GM19193 (cell line): Measurements from ENCODE around the gene TRIM66.

Experiments
- POLR2A ChIP-seq: IDR thresholded peaks from 4 replicates; pipeline ENCODE4 v1.6.1; 2011; ENCODE audit not compliant: insufficient read depth, insufficient read length; ENCODE audit errors: extremely low read depth

Gene TRIM66

DNA sequence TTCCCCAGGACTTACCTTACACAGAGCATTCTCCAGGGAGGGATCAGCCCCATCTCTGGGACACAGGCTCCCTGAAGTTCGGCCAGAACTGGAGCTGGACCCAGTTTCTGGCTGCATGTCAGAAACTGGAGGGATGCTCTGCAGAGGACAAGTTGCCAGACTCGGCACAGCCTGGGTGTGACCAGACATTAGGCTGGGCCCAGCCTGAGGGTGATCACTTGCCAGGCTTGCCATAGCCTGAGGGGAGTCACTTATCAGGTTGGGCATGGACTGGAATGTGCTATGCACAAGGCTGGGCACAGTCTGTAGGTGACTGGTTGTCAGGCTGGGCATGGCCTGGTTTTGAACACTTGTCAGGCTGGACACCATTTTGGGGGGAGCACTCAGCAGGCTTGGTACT lies 57.8 kb downstream of the TRIM66 start:
- TF ChIP-seq POLR2A = no peak

DNA sequence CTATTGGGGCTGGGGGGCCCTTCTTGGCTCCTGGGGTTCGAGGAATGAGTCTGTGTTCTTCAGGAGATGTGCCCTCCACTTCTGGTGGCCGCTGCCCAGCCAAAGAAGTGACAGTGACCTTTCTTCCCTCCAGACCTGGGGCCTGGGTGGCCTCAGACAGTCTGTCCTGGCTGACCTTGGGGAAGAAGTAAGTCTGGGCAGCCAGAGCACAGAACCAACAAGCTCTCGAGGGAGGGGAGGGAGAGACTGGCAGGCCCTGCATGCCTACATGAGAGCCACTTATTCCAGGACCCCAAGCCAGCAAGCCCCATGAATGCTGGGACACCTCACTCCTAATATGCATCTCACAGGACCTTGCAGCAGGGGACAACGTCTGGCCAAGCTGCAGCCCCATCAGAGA lies 61.3 kb downstream of the TRIM66 start:
- TF ChIP-seq POLR2A = no peak

DNA sequence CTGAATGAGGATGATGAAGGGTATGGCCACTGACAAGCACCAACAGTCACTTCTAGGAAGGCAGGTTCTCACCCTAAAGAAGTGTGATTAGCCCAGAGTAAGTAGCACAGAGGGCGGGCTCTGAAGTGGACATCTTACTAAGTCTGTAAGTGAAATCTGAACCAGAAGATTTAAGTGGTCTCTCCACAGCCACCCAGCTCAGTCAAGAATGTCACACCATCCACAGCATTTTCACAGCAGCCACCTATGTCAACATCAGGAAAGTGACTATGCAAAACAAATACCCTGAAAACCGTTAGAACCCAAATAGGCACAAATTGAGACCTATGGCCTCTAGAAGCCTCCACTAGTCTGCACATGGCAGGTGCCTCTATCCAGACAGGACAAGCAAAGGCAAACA lies 65.4 kb downstream of the TRIM66 start:
- no peak for TF ChIP-seq POLR2A

DNA sequence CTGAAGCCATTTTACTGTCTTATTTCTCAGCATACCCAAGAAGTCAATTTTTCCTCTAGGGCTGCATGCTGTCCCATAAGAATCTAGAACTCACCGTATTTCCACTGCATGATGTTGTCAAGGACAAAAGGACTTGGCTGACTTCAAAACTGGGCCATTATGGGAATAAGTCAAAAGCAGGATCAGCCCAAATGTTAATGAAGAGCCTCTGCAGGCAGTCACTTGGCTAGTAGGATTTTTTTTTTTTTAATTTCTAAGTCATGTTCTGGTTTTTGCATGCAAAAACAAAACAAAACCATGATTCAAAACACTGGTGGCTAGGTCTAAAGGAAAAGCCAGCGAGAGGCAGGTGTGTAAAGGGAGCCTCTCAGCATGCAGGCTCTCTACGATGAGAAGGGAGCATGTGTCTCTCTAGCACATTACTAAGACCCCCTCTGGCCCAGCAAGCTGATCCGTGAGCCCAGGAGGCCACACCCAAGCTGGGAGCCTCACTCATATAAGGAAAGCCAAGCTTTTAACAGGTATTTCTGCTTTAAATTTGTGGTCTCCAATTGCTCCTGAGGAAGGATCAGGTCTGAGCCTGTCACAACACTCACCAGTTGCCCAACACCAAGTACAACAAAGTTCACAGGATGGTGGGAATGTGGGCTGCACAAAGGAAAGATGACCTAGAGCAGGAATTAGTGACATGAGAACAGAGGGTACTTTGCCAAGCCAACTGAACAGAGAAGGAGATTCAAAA lies 67.0 kb downstream of the TRIM66 start:
- no peak for TF ChIP-seq POLR2A

DNA sequence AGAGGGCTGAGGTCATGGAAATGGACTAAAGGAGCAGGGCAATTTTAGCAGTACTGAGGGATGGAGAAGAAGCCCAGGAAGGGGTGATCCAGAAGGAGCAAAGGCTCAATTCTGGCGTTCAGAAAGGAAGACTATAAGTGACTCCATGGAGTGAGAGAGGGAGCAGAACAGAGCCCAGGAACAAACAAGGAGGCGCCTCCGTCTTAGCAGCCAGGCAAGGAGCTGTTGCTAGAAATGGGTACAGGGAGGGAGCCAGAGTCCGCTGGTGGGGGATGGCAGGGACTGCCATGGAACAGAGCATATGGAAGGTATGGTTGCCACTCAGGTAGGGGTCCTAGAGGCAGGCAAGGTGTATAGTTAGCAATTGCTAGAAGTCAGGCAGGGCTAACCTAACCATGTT lies 68.0 kb downstream of the TRIM66 start:
- no peak for TF ChIP-seq POLR2A

DNA sequence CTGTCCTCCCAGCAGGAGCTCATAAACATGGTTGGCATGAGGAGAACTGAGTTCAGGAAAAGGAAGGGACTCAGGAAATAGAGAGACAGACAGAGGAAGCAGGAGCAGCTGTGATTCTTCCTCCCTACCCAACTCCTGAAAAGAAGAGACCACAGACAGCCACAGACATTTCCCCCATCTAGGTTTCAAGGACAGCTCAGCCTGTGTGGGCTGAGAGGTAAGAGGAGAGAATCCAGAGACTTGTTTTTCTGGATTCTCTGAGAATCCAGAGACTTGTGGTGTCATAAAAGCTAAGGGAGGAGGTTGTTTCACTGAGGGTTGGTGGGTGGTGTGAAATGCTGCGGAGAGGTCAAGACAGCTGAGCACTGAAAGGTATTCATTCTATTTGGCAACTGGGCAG lies 69.4 kb downstream of the TRIM66 start:
- no peak for TF ChIP-seq POLR2A

DNA sequence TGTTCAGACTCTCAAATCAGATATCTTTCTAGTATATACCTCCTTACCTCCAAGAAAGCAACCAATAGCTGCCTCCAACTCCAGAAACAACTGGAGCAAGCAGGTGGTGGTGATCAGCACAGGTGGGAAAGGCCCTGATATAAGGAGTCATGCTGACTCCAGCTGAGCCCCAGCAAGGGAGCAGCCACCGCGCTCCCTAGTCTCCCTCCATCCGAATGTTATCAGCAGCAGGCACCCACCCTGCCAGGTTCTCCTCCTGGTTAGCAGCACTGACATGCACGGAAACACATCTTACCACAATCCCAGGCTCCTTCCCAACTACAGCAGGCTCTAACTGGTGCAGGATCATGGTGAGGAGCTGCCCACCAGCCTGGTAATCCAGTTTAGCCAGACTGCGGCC lies 69.9 kb downstream of the TRIM66 start:
- TF ChIP-seq POLR2A = no peak

DNA sequence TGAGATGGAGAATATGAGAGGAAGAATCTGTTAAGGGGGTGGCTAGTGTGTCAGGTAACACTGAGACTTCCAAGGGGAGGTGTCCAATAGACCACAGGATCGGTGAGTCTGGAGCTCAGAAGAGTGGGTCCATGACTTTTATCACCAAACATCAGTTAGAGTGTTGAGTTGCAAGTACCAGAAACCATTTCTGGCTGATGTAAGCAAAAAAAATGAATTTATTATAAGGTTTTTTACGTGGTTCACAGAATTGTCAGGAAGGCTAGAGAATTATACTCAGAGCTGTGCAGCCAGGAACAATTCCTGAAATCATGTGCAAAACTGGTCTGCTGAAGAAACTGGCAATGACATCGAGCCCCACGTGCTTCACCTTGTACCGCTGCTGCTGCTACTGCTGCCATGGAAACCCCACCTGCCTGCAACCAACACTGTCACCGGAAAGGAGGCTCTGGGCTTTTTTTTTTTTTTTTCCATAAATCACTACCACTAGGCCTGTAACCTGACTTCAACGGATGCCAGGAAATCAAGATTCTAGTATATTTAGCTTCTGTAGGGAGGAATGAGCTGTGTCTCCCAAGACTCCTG lies 71.8 kb downstream of the TRIM66 start:
- TF ChIP-seq POLR2A = no peak

DNA sequence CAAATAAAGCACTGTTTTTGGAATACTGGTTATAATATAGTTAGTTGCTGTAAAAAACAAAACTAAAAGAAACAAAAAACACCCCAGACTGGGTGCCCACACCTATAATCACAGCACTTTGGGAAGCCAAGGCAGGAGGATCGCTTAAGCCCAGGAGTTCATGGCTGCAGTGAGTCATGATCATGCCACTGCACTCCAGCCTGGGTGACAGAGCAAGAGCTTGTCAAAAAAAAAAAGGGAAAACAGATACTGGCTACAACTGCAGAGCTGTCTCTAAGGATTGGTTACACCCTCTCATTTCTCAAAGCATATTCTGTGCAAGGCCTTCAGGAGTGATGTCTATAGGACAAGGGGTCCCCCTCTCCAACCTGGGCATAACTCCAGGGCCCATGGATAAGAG lies 73.8 kb downstream of the TRIM66 start:
- TF ChIP-seq POLR2A = no peak

DNA sequence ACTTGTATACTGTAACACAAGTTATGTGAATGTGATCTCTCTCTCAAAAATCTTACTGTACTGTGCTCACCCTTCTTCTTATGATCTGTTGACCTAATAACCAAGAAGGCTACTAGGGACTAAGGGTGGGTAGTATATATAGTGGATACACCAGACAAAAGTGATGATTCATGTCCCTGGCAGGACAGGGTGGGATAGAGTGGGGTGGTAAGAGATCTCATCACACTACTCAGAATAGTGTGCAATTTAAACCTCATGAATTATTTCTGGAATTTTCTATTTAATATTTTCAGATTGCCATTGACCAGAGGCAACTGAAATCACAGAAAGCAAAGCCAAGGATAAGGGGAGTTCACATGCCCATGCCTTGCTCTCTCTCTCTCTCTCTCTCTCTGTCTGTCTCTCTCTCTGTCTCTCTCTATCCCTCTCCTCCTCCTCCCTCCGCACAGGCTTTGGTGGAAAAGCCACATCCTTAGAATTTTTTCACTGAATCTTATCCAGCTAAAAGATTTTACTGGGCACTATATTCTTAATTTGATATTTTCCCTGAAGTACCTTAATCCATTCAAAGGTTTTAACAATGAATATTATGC lies 76.4 kb downstream of the TRIM66 start:
- no peak for TF ChIP-seq POLR2A

DNA sequence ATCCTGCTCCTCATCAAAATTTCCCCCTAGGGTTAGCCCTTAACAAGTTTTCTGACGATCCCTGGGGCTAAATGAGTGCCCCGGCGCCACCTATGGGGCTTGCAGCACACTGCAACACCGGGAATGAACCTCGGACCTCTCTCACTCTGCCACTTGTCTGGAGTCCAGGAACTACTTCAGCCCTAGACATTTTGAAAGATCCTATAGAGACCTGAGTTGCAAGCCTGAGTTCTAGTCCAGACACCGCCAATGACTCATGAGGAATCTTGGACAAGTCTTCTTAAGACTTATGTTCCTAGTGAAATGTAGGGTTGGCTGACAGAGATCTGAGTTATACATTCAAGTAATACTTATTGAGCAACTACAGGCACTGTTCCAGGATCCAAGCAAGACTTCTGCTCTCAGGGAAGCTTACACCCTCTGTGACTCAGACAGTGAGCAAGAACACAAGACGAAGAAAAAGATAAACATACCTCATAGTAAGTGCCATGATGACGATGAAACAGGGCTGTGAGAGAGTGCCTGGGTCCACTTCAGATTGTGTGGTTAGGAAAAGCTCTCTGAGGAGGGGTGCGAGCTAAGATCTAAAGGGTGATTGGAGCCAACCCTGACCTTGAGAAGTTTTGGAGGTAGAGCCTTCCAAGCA lies 78.3 kb downstream of the TRIM66 start:
- no peak for TF ChIP-seq POLR2A

DNA sequence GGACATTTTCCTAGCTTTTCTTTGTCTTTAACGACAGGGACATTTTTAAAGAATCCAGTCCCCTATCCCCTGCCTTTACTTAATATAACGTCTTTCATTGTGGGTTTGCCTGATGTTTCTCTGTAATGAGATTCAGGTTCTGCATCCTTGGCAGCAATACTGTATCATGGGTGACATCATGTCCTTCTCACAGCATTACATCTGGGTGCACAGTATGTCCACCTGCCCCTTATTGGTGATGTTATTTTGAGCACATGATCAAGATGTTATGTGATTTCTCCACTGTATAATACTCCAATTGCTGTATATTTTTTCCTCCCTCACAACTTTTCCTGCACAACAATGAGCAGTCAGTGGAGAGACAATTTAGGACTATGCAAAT lies 78.8 kb downstream of the TRIM66 start:
- no peak for TF ChIP-seq POLR2A

DNA sequence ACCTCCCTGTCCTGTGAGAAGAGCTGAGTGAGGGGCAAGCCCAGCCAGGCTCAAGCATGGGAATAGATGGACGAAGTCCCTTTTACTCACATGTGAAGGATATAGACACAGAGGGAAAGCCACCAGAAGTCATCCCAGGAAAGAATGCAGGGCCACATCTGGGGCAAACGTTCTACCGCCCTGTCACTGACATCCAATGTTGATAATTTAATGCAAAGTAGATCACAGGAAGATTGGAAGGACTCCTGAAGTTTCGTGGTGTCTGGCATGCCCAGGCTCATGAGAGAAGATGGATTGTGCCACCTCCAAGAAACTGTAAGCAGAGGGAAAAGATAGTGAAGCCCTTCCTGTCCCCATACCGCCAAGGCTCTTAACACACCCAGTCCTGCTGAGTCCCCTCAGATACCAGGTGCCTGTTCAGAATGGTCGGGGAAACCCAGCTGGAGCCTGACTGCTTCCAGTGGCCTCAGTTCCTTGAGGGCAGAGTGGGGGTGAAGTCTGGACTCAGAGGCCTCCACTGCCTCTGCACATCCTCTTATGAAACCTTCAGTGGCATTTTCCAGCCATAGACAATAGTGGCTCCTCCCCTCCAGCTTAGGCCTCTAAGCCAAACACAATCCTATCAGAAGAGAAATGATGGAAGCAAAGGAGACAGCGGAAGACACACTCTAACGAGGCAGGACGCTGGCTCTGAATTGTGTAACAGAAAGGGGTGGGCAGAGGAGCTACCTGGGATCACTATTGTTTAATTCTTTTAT lies 80.9 kb downstream of the TRIM66 start:
- TF ChIP-seq POLR2A = no peak

DNA sequence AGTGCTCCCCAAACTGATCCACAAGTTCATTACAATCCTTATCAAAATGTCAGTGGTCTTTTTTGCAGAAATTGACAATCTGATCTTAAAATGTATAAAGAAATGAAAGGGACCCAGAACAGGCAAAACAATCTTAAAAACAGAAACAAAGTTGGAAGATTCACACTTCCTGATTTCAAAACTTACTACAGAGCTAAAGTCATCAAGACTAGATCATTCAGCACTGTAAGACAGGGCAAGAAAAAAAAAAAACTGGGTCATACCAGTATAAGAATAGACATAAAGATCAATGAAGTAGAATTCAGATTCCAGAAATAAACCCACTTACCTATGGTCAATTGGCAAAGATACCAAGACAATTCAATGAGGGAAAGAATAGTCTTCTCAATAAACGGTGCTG lies 84.0 kb downstream of the TRIM66 start:
- TF ChIP-seq POLR2A = no peak

DNA sequence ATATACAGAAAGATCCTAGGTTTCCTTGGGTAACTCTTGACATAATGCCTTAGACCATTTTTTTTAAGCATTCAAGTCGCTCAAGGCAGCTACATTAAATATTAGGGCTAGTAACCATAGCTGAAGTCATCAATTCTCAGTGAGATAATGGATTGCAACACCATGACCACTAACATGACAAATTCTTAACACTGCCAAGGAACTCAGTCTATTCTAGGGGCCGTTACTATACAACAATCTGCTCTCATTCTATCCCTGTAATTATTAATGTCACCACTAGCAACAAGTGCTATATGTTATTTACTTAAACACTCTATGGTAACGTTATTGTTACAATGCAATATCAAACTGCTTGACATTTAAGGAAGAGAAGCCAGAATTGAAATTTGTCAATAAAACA lies 85.3 kb downstream of the TRIM66 start:
- TF ChIP-seq POLR2A = no peak

DNA sequence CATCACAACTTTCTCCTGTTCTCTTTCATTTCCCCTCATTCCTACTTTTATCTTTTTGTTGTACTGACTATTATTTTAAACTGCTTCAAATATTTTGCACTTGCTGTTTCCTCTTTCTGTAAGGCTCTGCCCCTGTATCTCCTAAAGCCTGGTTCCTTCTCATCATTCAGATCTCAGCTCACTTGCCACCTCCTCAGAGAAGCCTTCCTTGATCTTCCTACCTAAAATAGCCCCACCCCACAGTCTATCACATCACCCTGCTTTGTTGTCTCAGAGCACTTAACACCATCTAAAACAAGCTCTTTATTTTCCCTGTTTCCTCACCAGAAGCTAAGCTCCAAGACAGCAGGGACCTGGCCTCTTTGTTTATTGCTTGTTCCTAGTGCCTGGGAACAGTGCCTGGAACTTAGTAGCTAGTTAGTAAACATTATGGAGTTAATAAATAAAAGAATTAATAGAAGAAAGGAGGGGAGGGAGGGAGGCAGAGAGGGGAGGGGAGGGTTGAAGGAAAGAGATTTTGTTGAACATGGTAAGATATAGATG lies 85.9 kb downstream of the TRIM66 start:
- TF ChIP-seq POLR2A = no peak
